ENCODE results near the gene OR52I2. TPM values are rescaled to one million over a fixed set of nuclear protein-coding genes. Genes with fewer than 3 reads are reported as not detected.

Gene OR52I2
- polyA plus RNA-seq, 1 of the 3 experiments (the other 2 are of a cell fraction), result not detected

DNA sequence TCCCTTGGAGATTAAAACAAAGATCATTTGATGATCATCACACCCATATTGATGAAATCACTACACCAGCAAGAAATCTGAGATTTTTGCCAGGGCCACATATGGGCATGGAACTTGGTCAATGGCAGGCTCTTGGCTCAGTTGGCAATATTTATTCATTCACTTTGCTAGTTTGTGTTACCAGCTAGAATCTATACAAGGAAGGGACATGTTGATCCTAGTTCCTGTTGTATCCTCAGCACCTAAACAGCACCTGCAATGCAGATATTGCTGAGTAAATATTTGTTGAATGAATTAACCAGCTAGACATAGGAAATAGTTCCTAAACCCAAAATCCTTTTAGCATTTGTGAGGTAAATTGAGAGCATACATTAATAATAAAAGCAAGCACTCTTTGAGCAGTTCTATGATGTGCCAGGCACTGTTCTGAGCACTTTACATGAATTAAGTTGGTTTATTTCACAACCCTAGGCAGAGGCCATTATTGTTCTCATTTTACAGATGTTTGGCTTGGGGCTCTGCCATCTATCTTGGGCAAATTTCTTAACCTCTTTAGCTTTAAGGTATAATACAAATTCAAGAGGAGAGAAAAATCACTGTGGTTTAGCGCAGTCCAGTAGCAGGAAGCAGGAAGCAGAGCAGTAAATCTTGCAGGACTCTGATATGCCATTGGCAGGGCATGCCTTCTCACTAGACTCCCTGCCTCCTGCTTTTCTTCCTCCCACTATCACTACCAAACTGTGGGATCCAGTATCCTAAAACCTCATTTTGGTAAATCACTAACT is 24.9 kb downstream of the OR52I2 start:
- CTCF ChIA-PET, result interaction anchor here (1.2 to 2.9 kb wide), 2 partner anchors 21 to 425 kb away, joined by 3 to 10 read pairs; no protein-coding TSS in a partner anchor
- no peaks in the 10 kb centered on the region for H3K27me3 ChIP-seq (ENCODE audit: insufficient read depth)
- no peaks in the 10 kb centered on the region for H3F3A ChIP-seq (replicated peaks; ENCODE audit: insufficient read depth)
- no peaks in the 10 kb centered on the region; the same call in 1 of the 2 replicates for H3K79me2 ChIP-seq (ENCODE audit: insufficient read depth)
- POLR2A ChIA-PET, result no interaction called here
- no peaks in the 10 kb centered on the region for H3K9me2 ChIP-seq
- H3K4me2 ChIP-seq, result peak overlapping the region; percentile 76
- no peak overlapping the region for H3K9ac ChIP-seq
- DNase-seq, result no peak
- 100% methylated on average over 1 of the region's 1 CpG for whole genome bisulfite sequencing (ENCODE audit: low lambda C conversion rate)
- peak overlapping the region in 1 of 2 experiments; percentile 73; a peak in 1 of 4 replicates for H3K4me3 ChIP-seq (ENCODE audit: low read depth in 2 of 2, low read length in 1 of 2)
- no peak overlapping the region for H2AFZ ChIP-seq (ENCODE audit: low read depth)
- H3K4me1 ChIP-seq (ENCODE audit: control insufficient read depth in 1 of 2, insufficient read depth in 2 of 2, low read depth in 1 of 2, low read length in 1 of 2), result peaks cover 0 to 10% of the 10 kb centered on the region in 2 experiments; a peak in 3 of 4 replicates
- no peaks in the 10 kb centered on the region for H3K9me3 ChIP-seq
- no peak overlapping the region for H3K27ac ChIP-seq (ENCODE audit: low read depth in 2 of 2, low read length in 1 of 2)
- peaks cover 15 to 27% of the 10 kb centered on the region in 2 experiments for H3K36me3 ChIP-seq (replicated peaks in 1 of 2; ENCODE audit: control insufficient read depth in 1 of 2, insufficient read depth in 2 of 2, low read length in 1 of 2)
- no peaks in the 10 kb centered on the region for H4K20me1 ChIP-seq (ENCODE audit: insufficient read depth)
- TF ChIP-seq CHD2 (IDR thresholded peaks at IDR 0.05; ENCODE audit: low read length, partially characterized antibody) (no peak), RCOR1 (IDR thresholded peaks at IDR 0.05; ENCODE audit: low read length) (no peak), RAD21 (IDR thresholded peaks at IDR 0.05; ENCODE audit: low read length) (no peak), FOXJ3 (CRISPR knock-in tag; IDR thresholded peaks at IDR 0.05) (no peak), TEAD4 (IDR thresholded peaks at IDR 0.05; ENCODE audit: borderline replicate concordance, insufficient read depth) (no peak), JUND (IDR thresholded peaks at IDR 0.05) (no peak), EP300 (IDR thresholded peaks at IDR 0.05; ENCODE audit: borderline replicate concordance in 1 of 2, low read depth in 1 of 2, low read length in 1 of 2) (no peak)
- TF ChIP-seq, protein P1, sequence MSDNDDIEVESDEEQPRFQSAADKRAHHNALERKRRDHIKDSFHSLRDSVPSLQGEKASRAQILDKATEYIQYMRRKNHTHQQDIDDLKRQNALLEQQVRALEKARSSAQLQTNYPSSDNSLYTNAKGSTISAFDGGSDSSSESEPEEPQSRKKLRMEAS (IDR thresholded peaks at IDR 0.05; ENCODE audit: low read depth), result no peak
- TF ChIP-seq, protein P2, sequence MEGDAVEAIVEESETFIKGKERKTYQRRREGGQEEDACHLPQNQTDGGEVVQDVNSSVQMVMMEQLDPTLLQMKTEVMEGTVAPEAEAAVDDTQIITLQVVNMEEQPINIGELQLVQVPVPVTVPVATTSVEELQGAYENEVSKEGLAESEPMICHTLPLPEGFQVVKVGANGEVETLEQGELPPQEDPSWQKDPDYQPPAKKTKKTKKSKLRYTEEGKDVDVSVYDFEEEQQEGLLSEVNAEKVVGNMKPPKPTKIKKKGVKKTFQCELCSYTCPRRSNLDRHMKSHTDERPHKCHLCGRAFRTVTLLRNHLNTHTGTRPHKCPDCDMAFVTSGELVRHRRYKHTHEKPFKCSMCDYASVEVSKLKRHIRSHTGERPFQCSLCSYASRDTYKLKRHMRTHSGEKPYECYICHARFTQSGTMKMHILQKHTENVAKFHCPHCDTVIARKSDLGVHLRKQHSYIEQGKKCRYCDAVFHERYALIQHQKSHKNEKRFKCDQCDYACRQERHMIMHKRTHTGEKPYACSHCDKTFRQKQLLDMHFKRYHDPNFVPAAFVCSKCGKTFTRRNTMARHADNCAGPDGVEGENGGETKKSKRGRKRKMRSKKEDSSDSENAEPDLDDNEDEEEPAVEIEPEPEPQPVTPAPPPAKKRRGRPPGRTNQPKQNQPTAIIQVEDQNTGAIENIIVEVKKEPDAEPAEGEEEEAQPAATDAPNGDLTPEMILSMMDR (IDR thresholded peaks at IDR 0.05), result no peak

DNA sequence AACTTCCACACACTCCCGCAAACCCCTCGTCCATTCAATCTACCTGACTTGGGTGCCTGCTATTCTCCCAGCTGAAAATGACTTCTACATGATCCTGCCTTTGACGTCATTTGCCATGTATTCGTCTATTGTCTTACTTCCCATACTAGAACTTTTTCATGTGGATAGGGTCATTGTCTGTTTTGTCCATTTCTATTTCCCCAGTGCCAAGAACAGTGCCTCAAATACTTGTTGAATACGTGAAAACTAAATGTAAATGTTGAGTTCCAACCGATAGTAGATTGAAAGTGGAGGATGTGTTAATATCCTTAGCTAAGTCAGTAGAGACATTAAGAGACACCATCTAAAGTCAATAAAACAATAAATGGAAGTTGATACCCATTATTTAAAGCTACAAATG is 25.6 kb downstream of the OR52I2 start:
- DNase-seq, result no peak
- no peaks in the 10 kb centered on the region for H3K9me2 ChIP-seq
- peaks cover 15 to 20% of the 10 kb centered on the region in 2 experiments for H3K36me3 ChIP-seq (replicated peaks in 1 of 2; ENCODE audit: control insufficient read depth in 1 of 2, insufficient read depth in 2 of 2, low read length in 1 of 2)
- H3K4me3 ChIP-seq (ENCODE audit: low read depth in 2 of 2, low read length in 1 of 2), result peak overlapping the region; percentile 73 to 79
- TF ChIP-seq FOXM1 (IDR thresholded peaks at IDR 0.05; ENCODE audit: low read depth), result no peak
- no peaks in the 10 kb centered on the region; the same call in 1 of the 2 replicates for H3K79me2 ChIP-seq (ENCODE audit: insufficient read depth)
- no peaks in the 10 kb centered on the region for H3F3A ChIP-seq (replicated peaks; ENCODE audit: insufficient read depth)
- ChIA-PET POLR2A (interaction anchor here (1.2 kb wide), 1 partner anchor 8 kb away, joined by 4 read pairs; no protein-coding TSS in a partner anchor), CTCF (interaction anchor here (0.6 to 2.9 kb wide), 6 partner anchors 8 to 425 kb away, joined by 3 to 10 read pairs (median 4); partner anchors contain the start of gene OR51D1)
- no peaks in the 10 kb centered on the region for H3K9me3 ChIP-seq
- H3K4me1 ChIP-seq (ENCODE audit: control insufficient read depth in 1 of 2, insufficient read depth in 2 of 2, low read depth in 1 of 2, low read length in 1 of 2), result peaks cover 0 to 10% of the 10 kb centered on the region in 2 experiments; a peak in 3 of 4 replicates
- no peaks in the 10 kb centered on the region for H4K20me1 ChIP-seq (ENCODE audit: insufficient read depth)
- H3K9ac ChIP-seq, result peak overlapping the region; percentile 81
- peak overlapping the region; percentile 76 for H3K4me2 ChIP-seq
- 46% methylated on average over 6 of the region's 6 CpGs for WGBS (ENCODE audit: low lambda C conversion rate)
- no peaks in the 10 kb centered on the region for H3K27me3 ChIP-seq (ENCODE audit: insufficient read depth)
- H3K27ac ChIP-seq (ENCODE audit: low read depth in 2 of 2, low read length in 1 of 2), result peak overlapping the region in 1 of 2 experiments; percentile 80; a peak in 2 of 4 replicates
- peak overlapping the region; percentile 97 for H2AFZ ChIP-seq (ENCODE audit: low read depth)

Data from SK-N-SH (cell line).